Astrocyte (in vitro differentiated cells and primary cell): ENCODE measurements around the gene GPRC5B.

Source experiments
- CTCF ChIP-seq: IDR thresholded peaks from 2 replicates; pipeline ENCODE4 v1.5.1; 2011; ENCODE audit warnings: low read depth, mild to moderate bottlenecking, inconsistent platforms, low read length, moderate library complexity; ENCODE audit not compliant: insufficient read depth
- EZH2 ChIP-seq: IDR thresholded peaks from 2 replicates; pipeline ENCODE4 v1.6.1; 2012; ENCODE audit warnings: mild to moderate bottlenecking, low read length, inconsistent platforms; ENCODE audit not compliant: insufficient read depth

- TF ChIP-seq CTCF (no peak), EZH2 (no peak)
Measured at GRCh38 chr16:19876501-19877059, 8.1 kb downstream of the GPRC5B start.
